Stimulated activated CD8-positive, alpha-beta memory T cell treated with anti-CD3 and anti-CD28 coated beads, Interleukin-4, amount 100 ng/mL, for 4 hours (primary cell): Measurements from ENCODE around the gene SH2D1B.
"Not testable (repeated sequence)": the region's sequence is repeated elsewhere in the genome, so short reads cannot be mapped to it uniquely, and the experiment has no call there.

Experiments
- DNase-seq, 2 donors: peaks; one replicate each; pipeline ENCODE4 v3.0.0-alpha.2; 2020; ENCODE audit warnings: low read depth in 2 of 2, low spot score in 1 of 2

The SH2D1B gene, protein sequence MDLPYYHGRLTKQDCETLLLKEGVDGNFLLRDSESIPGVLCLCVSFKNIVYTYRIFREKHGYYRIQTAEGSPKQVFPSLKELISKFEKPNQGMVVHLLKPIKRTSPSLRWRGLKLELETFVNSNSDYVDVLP

DNA sequence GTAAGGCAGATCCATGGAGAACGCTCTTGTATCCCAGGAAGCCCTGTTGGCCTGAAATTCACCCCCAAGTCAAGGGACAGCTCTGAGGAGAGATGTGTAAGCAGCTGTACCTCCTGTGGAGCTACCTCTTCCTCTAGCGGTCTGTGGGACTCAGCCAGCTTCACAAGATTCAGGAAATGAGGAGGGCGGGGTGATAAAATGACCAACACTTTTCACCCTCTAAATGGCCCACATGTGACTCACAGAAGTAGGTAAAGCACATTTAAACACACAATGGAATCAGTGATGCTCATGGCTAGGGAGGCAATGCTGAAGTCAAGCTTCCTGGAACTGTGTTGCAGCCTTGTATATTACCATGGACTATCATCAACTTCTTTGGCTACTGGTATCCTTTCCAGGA lies at the start of gene SH2D1B:
TSS of gene SH2D1B (minus strand) at position 135 of the 400 bp plus-strand sequence. CDS start at position 15, 120 bp downstream.
- no peak for DNase-seq

DNA sequence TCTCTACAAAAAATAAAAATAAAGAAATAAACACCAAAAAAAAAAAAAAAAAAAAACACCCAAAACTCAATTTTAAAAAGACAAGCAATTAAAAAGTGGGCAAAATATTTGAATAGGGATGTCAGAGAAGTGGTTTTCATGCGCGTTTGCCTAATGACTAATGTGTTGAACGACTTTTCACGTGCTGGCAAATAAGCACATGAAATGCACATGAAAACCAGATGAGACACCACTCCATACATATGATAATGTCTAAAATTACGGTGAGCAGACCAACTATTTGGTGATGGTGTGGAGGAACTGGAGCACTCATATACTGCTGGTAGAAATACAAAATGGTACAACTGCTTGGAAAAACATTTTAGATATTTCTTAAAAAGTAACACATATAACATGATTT lies 46.3 kb upstream of the SH2D1B start:
- no peak for DNase-seq

- DNase-seq = no peak
These were observed 44.4 kb upstream of the SH2D1B start for GRCh38 chr1:162456323-162456722.

GRCh38 chr1:162454361-162454760 lies 42.4 kb upstream of the SH2D1B start:
- DNase-seq = not testable (repeated sequence)

GRCh38 chr1:162446946-162447345 lies 35.0 kb upstream of the SH2D1B start:
- no peak for DNase-seq

DNA sequence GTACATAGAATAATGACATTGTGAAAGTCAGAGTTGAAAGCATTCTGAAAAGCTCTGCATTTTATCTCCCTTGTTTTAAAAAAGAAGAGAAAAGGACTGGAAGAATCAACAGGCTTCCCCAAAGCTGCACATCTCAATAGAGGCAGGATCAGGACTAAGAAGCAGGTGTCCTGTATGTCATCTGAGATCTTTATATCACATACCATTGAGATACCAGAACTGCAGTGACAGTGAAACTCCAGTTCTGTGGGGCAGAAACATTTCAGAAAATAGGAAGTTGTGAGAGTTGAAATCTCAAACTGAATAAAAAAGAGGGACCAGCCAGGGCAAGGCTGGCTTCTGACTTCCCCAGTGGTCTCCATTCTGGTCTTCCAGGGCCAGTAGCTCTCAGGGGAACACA lies 33.0 kb upstream of the SH2D1B start:
- no peak for DNase-seq

DNA sequence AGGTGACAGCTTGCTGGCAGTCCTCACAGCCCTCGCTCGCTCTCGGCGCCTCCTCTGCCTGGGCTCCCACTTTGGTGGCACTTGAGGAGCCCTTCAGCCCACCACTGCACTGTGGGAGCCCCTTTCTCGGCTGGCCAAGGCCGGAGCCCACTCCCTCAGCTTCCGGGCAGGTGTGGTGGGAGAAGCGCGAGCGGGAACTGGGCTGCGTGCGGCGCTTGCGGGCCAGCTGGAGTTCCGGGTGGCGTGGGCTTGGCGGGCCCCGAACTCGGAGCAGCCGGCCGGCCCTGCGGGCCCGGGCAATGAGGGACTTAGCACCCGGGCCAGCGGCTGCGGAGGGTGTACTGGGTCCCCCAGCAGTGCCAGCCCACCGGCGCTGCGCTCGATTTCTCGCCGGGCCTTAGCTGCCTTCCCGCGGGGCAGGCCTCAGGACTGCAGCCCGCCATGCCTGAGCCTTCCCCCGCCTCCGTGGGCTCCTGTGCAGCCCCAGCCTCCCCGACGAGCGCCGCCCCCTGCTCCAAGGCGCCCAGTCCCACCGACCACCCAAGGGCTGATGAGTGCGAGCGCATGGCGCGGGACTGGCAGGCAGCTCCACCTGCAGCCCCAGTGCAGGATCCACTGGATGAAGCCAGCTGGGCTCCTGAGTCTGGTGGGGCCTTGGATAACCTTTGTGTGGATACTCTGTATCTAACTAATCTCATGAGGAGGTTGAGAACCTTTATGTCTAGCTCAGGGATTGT lies 21.2 kb upstream of the SH2D1B start:
- not testable (repeated sequence) for DNase-seq

- no peak for DNase-seq
These were observed 18.6 kb upstream of the SH2D1B start for GRCh38 chr1:162430583-162430982.

- no peak for DNase-seq
These were observed 10.9 kb upstream of the SH2D1B start for GRCh38 chr1:162422662-162423375.

DNA sequence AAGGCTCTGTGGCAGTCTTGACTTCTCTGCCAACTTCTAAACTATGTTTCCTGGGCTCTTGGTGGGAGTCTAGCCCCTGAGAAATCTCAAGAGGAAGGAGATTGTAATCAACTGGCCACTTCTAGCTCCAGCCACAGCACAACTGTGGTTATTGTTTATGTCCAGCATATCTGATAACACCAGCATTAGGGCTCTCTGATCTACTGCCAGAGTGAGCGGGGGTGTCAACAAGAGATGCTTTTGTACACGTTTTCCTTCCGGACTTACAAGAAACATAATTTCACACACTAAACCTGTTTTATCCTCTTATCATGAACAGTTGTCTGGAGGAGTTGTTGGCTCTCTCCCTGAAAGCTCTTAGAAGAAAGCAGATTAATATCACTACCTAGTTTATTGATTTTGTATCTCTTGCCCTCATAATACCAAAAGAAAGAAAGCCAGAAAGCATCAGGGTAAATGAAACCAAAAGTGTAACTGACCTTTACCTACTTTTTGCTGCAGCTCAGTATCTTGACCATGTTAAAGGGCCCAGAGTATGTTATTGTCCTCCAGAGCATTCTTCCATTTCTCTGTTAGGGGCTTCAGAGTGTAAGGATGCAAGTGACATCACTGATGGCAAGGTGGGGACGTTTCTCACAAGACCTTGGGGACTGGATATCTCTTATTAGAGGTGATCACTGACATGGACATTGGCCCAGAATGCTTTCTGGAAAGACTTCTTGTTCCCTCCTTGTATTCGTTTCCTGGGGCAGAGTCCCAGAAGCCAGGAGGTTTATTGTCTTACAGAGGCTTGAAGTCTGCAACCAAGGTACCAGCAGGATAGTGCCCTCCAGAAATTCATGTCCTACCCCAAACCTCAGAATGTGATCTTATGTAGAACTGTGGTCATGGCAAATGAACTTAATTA lies 9.6 kb upstream of the SH2D1B start:
- no peak for DNase-seq

- no peak for DNase-seq
These were observed 8.2 kb upstream of the SH2D1B start for GRCh38 chr1:162420120-162420519.

GRCh38 chr1:162419450-162419931 lies 7.6 kb upstream of the SH2D1B start:
- not testable (repeated sequence) for DNase-seq

DNA sequence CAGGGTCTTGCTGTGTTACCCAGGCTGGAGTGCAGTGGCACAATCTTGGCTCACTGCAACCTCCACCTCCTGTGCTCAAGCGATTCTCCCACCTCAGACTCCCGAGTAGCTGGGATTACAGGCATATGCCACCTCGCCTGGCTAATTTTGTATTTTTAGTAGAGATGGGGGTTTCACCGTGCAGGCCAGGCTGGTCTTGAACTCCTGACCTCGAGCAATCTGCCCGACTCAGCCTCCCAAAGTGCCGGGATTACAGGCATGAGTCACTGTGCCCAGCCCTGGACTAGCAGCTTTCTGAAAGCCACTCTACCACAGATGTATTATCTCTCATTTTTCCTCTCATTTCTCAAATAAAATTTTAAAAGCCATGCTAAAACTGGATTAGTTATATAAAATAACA lies 6.6 kb upstream of the SH2D1B start:
- not testable (repeated sequence) for DNase-seq

DNA sequence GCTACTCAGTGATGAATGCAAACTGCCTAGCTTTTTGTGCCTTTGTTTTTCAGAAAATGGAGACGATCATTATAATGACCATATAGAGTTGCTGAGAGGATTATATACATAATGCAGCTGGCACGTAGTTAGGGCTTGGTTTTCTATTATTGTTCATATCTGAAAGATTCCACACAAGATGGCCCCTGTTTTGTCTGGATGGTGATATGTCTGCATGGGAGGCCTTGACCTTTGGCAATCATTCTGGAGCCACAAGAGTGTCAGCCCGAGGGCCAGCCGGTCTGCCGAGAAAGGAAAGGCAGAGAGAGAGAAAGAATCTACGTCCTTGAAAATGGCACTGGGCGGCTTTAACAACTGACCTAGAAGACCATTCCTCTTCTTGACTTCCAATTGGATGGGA lies 5.7 kb upstream of the SH2D1B start:
- DNase-seq = no peak

- no peak for DNase-seq
These were observed 5.0 kb upstream of the SH2D1B start for GRCh38 chr1:162416909-162417308.

GRCh38 chr1:162416215-162416614 lies 4.3 kb upstream of the SH2D1B start:
- DNase-seq = no peak

DNA sequence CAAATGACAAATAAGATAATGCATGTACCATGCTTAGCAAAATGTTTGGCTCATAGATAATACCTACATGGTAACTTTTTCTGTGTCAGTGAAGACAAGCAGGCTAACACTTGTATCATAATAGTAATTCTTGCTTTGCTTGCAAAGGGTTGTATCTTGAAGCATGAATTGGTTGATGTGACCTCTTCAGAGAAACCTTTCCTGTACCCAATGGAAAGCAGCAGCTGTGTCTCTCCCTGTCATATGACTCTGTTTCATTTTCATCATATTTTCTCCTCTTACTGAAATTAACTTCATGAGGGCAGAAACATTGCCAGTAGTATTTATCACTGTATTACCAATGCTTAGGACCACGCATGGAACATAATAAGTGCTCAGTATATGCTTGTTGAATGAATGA lies 4.4 kb downstream of the SH2D1B start:
- DNase-seq = no peak

- DNase-seq = no peak
These were observed 5.1 kb downstream of the SH2D1B start for GRCh38 chr1:162406811-162407210.

GRCh38 chr1:162405800-162406199 lies 6.1 kb downstream of the SH2D1B start:
- no peak for DNase-seq

DNA sequence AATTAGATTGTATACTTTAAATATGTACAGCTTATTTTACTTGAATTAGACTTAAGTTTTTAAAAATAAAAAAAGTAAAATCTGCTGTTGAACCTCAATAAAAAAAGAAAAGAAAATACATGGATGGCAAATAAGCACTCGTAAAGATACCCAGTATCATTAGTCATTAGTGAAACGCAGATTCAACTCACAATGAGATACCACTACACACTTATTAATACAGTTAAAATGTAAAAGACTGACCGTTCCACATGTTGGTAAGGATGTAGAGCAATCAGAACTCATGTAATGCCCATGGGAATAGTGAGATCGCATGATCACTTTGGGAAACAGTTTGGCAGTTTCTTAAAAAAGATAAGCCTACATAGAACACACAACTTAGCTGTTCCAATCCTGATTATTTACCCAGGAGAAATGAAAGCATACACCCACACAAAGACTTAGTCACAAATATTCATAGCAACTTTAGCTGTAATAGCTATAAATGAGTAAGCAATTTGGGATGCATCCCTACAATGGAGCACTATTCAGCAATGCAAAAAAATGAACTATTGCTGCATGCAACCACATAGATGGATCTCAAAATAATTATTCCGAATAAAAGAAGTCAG lies 7.3 kb downstream of the SH2D1B start:
- no peak for DNase-seq
